ENCODE results near the gene CHURC1. TPM values are rescaled to one million over a fixed set of nuclear protein-coding genes. Genes with fewer than 3 reads are reported as not detected.

Gene CHURC1
- 40.6 and 46.8 TPM in 2 replicates for total RNA-seq

DNA sequence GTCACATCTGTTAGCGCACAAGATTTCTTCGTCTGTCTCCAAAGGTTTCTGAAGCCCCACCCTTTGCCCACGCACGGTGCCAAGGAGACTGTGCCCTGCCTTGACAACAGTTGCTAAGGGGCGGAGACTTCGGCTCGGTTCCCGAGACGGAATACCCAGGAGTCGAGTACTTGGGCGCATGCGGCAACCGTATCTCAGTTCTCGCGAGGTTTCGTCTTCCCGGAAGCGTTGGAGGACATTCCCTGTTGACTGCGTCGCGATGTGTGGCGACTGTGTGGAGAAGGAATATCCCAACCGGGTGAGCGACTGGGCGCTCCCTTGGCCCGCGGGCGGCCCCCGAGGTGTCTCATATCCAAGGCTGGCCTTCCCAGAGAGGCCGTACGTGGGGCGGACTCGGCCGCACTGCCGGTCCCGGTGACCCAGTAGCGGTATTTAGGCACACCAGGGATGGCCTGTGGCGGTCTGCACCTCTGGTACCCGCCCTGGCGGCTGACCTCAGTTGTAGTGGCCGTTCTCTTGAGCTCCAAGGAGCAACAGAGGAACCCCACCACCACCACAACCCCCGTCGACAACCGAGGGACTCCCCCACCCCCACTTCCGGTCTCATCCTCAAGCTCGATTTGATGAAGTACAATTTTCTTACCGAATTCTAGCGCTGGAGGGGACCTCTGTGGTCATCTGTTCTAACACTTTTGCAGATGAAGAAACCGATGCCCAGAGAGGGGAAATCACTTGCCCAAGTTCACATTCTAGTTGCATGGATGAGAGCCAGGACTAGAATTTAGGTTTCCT, at the start of gene CHURC1:
CHURC1 (plus strand) TSS at position 219 of the 792 bp plus-strand sequence; CDS start at position 260, 41 bp downstream.

GRCh38 chr14:64879635-64880220, 34.5 kb upstream of the CHURC1 start, which contains the start of gene SPTB:
Gene SPTB (minus strand): TSS chr14:64879907. CDS start chr14:64823094, 56,813 bp downstream.

GRCh38 chr14:64942531-64943111, 28.4 kb downstream of the CHURC1 start, which contains the start of gene GPX2:
Gene GPX2 (minus strand): TSS chr14:64942745. CDS start chr14:64942726, 19 bp downstream.

DNA sequence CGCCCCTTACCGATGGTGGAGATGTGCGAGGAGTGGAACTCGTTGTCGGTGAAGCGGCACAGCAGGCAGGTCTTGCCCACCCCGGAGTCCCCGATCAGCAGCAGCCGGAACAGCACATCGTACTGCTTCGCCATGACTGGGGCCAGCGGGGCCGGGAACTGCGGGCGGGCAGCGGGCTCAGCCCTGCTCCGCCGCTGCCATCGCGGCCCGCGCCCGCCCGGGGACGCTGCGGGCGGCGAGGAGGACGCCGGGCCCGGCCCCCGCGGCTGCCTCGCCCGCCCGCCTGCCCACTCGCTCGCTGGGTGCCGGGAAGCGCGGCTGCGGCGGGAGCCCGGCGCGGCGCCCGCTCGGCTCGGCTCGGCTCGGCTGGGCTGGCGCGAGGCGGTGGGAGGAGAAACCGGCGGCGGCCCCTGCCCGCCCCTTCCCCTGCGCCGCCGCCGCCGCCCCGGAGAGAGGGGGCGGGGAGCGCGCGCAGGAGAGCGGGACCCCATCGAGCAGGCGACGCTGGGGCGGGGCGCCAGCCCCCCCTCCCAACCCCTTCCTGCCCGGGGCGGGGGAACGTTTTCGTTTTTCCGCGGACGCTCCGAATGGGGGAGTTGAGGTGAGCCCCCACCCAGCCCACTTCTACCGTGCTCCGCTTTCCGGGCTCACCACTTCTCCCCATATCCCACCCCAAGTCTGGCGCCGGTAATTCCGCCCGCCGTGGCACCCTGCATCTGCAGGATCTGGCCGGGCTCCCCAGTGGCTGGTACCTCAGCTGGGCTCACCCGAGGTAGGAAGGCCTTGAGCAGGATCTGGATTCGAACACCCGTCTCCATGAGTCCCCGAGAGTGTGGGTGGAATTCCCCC, 57.9 kb downstream of the CHURC1 start, which contains the start of gene RAB15:
RAB15 (minus strand) TSS at position 394 of the 849 bp plus-strand sequence; CDS start at position 134, 260 bp downstream.

Other genes starting within 250 kb of the CHURC1 start
- gene PLEKHG3, start 210.0 kb upstream of the CHURC1 start, total RNA-seq = 15.0 and 16.4 TPM in 2 replicates
- under 0.01 and 0.06 TPM in 2 replicates for gene SPTB, start 34.5 kb upstream of the CHURC1 start, total RNA-seq
- gene GPX2, start 28.3 kb downstream of the CHURC1 start, total RNA-seq = 0.12 TPM in 1 of 2 replicates, not detected in the other
- 1.7 and 2.6 TPM in 2 replicates for gene RAB15, start 57.9 kb downstream of the CHURC1 start, total RNA-seq
- gene FNTB, start 72.4 kb downstream of the CHURC1 start, total RNA-seq = 5.5 and 5.8 TPM in 2 replicates
- gene MAX, start 188.1 kb downstream of the CHURC1 start, total RNA-seq = 46.8 and 51.2 TPM in 2 replicates